ENCODE results near the gene MPL. TPM values are rescaled to one million over a fixed set of nuclear protein-coding genes. Genes with fewer than 3 reads are reported as not detected.

MPL gene
- total RNA-seq, 1 donor = not detected

GRCh38 chr1:43377831-43378230, 40.2 kb downstream of the MPL start:
- Histone ChIP-seq H4K20me1 (ENCODE audit: insufficient read depth, low read length) (no peaks in the 10 kb centered on the region), H3K27ac (ENCODE audit: low read depth, low read length) (no peak overlapping the region), H3K4me2 (ENCODE audit: insufficient read depth, low read length) (no peak overlapping the region), H3K36me3 (ENCODE audit: insufficient read depth, low read length) (peaks cover 27% of the 10 kb centered on the region), H3K4me3 (ENCODE audit: insufficient read depth, low read length) (no peak overlapping the region), H2AFZ (ENCODE audit: low read length) (no peak overlapping the region), H3K9me3 (ENCODE audit: low read depth, low read length) (no peaks in the 10 kb centered on the region), H3K79me2 (ENCODE audit: insufficient read depth, low read length) (no peaks in the 10 kb centered on the region), H3K27me3 (ENCODE audit: insufficient read depth, low read length) (no peaks in the 10 kb centered on the region), H3K4me1 (ENCODE audit: insufficient read depth, low read length) (peaks cover 14% of the 10 kb centered on the region)
- DNase-seq (ENCODE audit: insufficient read length, low spot score, missing footprints) = no peak
- no peak for TF ChIP-seq CTCF (IDR thresholded peaks at IDR 0.05; ENCODE audit: extremely low read depth, low read depth, low read length)

- Histone ChIP-seq H3K4me3 (ENCODE audit: insufficient read depth, low read length) (no peak overlapping the region), H3K9me3 (ENCODE audit: low read depth, low read length) (no peaks in the 10 kb centered on the region), H3K27ac (ENCODE audit: low read depth, low read length) (no peak overlapping the region), H4K20me1 (ENCODE audit: insufficient read depth, low read length) (peaks cover 3% of the 10 kb centered on the region), H3K4me1 (ENCODE audit: insufficient read depth, low read length) (no peaks in the 10 kb centered on the region), H2AFZ (ENCODE audit: low read length) (no peak overlapping the region), H3K79me2 (ENCODE audit: insufficient read depth, low read length) (no peaks in the 10 kb centered on the region), H3K36me3 (ENCODE audit: insufficient read depth, low read length) (peaks cover 43% of the 10 kb centered on the region), H3K4me2 (ENCODE audit: insufficient read depth, low read length) (no peak overlapping the region), H3K27me3 (ENCODE audit: insufficient read depth, low read length) (no peaks in the 10 kb centered on the region)
- no peak for TF ChIP-seq CTCF (IDR thresholded peaks at IDR 0.05; ENCODE audit: extremely low read depth, low read depth, low read length)
- DNase-seq (ENCODE audit: insufficient read length, low spot score, missing footprints) = no peak
Observed at GRCh38 chr1:43379476-43379875, 41.9 kb downstream of the MPL start.

GRCh38 chr1:43381612-43382011, 44.0 kb downstream of the MPL start:
- no peak for TF ChIP-seq CTCF (IDR thresholded peaks at IDR 0.05; ENCODE audit: extremely low read depth, low read depth, low read length)
- H3K36me3 ChIP-seq (ENCODE audit: insufficient read depth, low read length) = peaks cover 65% of the 10 kb centered on the region

GRCh38 chr1:43382027-43382779, 44.6 kb downstream of the MPL start:
- H3K36me3 ChIP-seq (ENCODE audit: insufficient read depth, low read length) = peaks cover 71% of the 10 kb centered on the region
- TF ChIP-seq CTCF (IDR thresholded peaks at IDR 0.05; ENCODE audit: extremely low read depth, low read depth, low read length) = no peak
- H3K4me2 ChIP-seq (ENCODE audit: insufficient read depth, low read length) = no peak overlapping the region
- H3K4me1 ChIP-seq (ENCODE audit: insufficient read depth, low read length) = no peaks in the 10 kb centered on the region
- peaks cover 13% of the 10 kb centered on the region for H3K79me2 ChIP-seq (ENCODE audit: insufficient read depth, low read length)
- no peak overlapping the region for H2AFZ ChIP-seq (ENCODE audit: low read length)
- H3K27me3 ChIP-seq (ENCODE audit: insufficient read depth, low read length) = no peaks in the 10 kb centered on the region
- no peak for DNase-seq (ENCODE audit: insufficient read length, low spot score, missing footprints)
- no peak overlapping the region for H3K4me3 ChIP-seq (ENCODE audit: insufficient read depth, low read length)
- no peaks in the 10 kb centered on the region for H3K9me3 ChIP-seq (ENCODE audit: low read depth, low read length)
- H3K27ac ChIP-seq (ENCODE audit: low read depth, low read length) = no peak overlapping the region
- peaks cover 17% of the 10 kb centered on the region for H4K20me1 ChIP-seq (ENCODE audit: insufficient read depth, low read length)

More at GRCh38 chr1:43381612-43382011, 44.0 kb downstream of the MPL start:
- DNase-seq (ENCODE audit: insufficient read length, low spot score, missing footprints) = no peak
- Histone ChIP-seq H2AFZ (ENCODE audit: low read length) (no peak overlapping the region), H3K9me3 (ENCODE audit: low read depth, low read length) (no peaks in the 10 kb centered on the region), H3K4me2 (ENCODE audit: insufficient read depth, low read length) (no peak overlapping the region), H3K79me2 (ENCODE audit: insufficient read depth, low read length) (peaks cover 7% of the 10 kb centered on the region), H4K20me1 (ENCODE audit: insufficient read depth, low read length) (peaks cover 11% of the 10 kb centered on the region), H3K4me3 (ENCODE audit: insufficient read depth, low read length) (no peak overlapping the region), H3K4me1 (ENCODE audit: insufficient read depth, low read length) (no peaks in the 10 kb centered on the region), H3K27ac (ENCODE audit: low read depth, low read length) (no peak overlapping the region), H3K27me3 (ENCODE audit: insufficient read depth, low read length) (no peaks in the 10 kb centered on the region)
